Fibroblast of pulmonary artery (primary cell): ENCODE measurements around the gene PROCA1.

Experiments
- DNase-seq: peaks from one replicate; pipeline ENCODE4 v3.0.0-alpha.2; 2010; ENCODE audit warnings: low read depth
- H3K4me3 ChIP-seq: replicated peaks from 2 replicates; pipeline ENCODE4 v1.5.1; 2011; ENCODE audit warnings: low read depth, mild to moderate bottlenecking, control low read depth, low read length, moderate library complexity
- CTCF ChIP-seq: IDR thresholded peaks from 2 replicates; pipeline ENCODE4 v1.5.1; 2011; ENCODE audit warnings: mild to moderate bottlenecking, control low read depth, low read length, inconsistent platforms; ENCODE audit errors: missing control alignments

PROCA1 gene

GRCh38 chr17:28711723-28712031 is at the start of gene PROCA1:
Gene PROCA1, minus strand, starts transcription at chr17:28711888. Its CDS starts 228 bp downstream, at chr17:28711660.
- H3K4me3 ChIP-seq: peak within 1 kb of the TSS; percentile 55
- no peak for TF ChIP-seq CTCF
- no peak for DNase-seq

- H3K4me3 ChIP-seq: no peak overlapping the region
- peak; percentile 73 for DNase-seq
- no peak for TF ChIP-seq CTCF
Measured at GRCh38 chr17:28760601-28761562, 49.2 kb upstream of the PROCA1 start.

GRCh38 chr17:28759256-28759865 is 47.7 kb upstream of the PROCA1 start:
- TF ChIP-seq CTCF: no peak
- no peak overlapping the region for H3K4me3 ChIP-seq
- no peak for DNase-seq

GRCh38 chr17:28758411-28759121 is 46.9 kb upstream of the PROCA1 start:
- no peak for DNase-seq
- TF ChIP-seq CTCF: no peak
- H3K4me3 ChIP-seq: no peak overlapping the region

GRCh38 chr17:28756049-28756804 is 44.5 kb upstream of the PROCA1 start:
- no peak for TF ChIP-seq CTCF
- no peak overlapping the region for H3K4me3 ChIP-seq
- no peak for DNase-seq

- no peak overlapping the region for H3K4me3 ChIP-seq
- no peak for TF ChIP-seq CTCF
- no peak for DNase-seq
Measured at GRCh38 chr17:28755486-28755885, 43.8 kb upstream of the PROCA1 start.
